Mesenteric fat pad (tissue), 1 donor: Measurements from ENCODE around the gene SLC39A11. TPM values are rescaled to one million over a fixed set of nuclear protein-coding genes. Genes with fewer than 3 reads are reported as not detected.
"Not testable (repeated sequence)": the region's sequence is repeated elsewhere in the genome, so short reads cannot be mapped to it uniquely, and the experiment has no call there.

Experiments
- DNase-seq: peaks from one replicate; pipeline ENCODE4 v3.0.0-alpha.2; 2020; ENCODE audit warnings: low spot score
- total RNA-seq: library from RNA; stranded (reverse); fragmentation: NEBNext Ultra II Directional; extraction: Animal tissue kit (Norgen Biotek cat#: 25700); gene quantifications from one replicate; pipeline ENCODE4 v1.2.1, GENCODE V29; 2021
- donor health status: DM: yes; HTN: yes; CAD: no.

The SLC39A11 gene
- total RNA-seq, 1 donor from 2014 or later = 36.2 TPM

- DNase-seq = no peak
Observed at GRCh38 chr17:72953621-72954020, 138.9 kb downstream of the SLC39A11 start.

- DNase-seq = no peak
Observed at GRCh38 chr17:72952641-72953315, 139.7 kb downstream of the SLC39A11 start.

- no peak for DNase-seq
Observed at GRCh38 chr17:72952220-72952619, 140.3 kb downstream of the SLC39A11 start.

GRCh38 chr17:72950242-72950931, 142.1 kb downstream of the SLC39A11 start:
- DNase-seq = no peak

- DNase-seq = no peak
Observed at GRCh38 chr17:72948115-72948514, 144.4 kb downstream of the SLC39A11 start.

- DNase-seq = no peak
Observed at GRCh38 chr17:72947475-72947874, 145.0 kb downstream of the SLC39A11 start.

GRCh38 chr17:72946696-72947095, 145.8 kb downstream of the SLC39A11 start:
- DNase-seq = no peak

- no peak for DNase-seq
Observed at GRCh38 chr17:72946156-72946555, 146.3 kb downstream of the SLC39A11 start.

- DNase-seq = no peak
Observed at GRCh38 chr17:72945473-72945872, 147.0 kb downstream of the SLC39A11 start.

- DNase-seq = no peak
Observed at GRCh38 chr17:72943826-72944689, 148.4 kb downstream of the SLC39A11 start.

- DNase-seq = no peak
Observed at GRCh38 chr17:72942579-72942978, 149.9 kb downstream of the SLC39A11 start.

- no peak for DNase-seq
Observed at GRCh38 chr17:72940496-72940895, 152.0 kb downstream of the SLC39A11 start.

GRCh38 chr17:72938482-72938881, 154.0 kb downstream of the SLC39A11 start:
- DNase-seq = no peak

GRCh38 chr17:72937707-72938106, 154.8 kb downstream of the SLC39A11 start:
- DNase-seq = no peak

GRCh38 chr17:72937254-72937653, 155.2 kb downstream of the SLC39A11 start:
- DNase-seq = not testable (repeated sequence)

- no peak for DNase-seq
Observed at GRCh38 chr17:72935984-72936383, 156.5 kb downstream of the SLC39A11 start.

GRCh38 chr17:72934927-72935326, 157.6 kb downstream of the SLC39A11 start:
- DNase-seq = no peak

GRCh38 chr17:72931635-72932034, 160.9 kb downstream of the SLC39A11 start:
- DNase-seq = no peak

GRCh38 chr17:72931163-72931562, 161.3 kb downstream of the SLC39A11 start:
- DNase-seq = no peak

- DNase-seq = no peak
Observed at GRCh38 chr17:72930031-72930430, 162.5 kb downstream of the SLC39A11 start.

GRCh38 chr17:72928454-72929136, 163.9 kb downstream of the SLC39A11 start:
- DNase-seq = no peak
